NCI-H1105 (cell line): ENCODE results near the gene GRAMD1A.
"Not testable (repeated sequence)": the region's sequence is repeated elsewhere in the genome, so short reads cannot be mapped to it uniquely, and the experiment has no call there.

Experiments used
- DNase-seq: peaks from one replicate; lab custom pipeline; 2025; lab: John Stamatoyannopoulos, UW

The GRAMD1A gene

GRCh38 chr19:35038623-35039512, 38.7 kb downstream of the GRAMD1A start:
- no peak for DNase-seq

DNA sequence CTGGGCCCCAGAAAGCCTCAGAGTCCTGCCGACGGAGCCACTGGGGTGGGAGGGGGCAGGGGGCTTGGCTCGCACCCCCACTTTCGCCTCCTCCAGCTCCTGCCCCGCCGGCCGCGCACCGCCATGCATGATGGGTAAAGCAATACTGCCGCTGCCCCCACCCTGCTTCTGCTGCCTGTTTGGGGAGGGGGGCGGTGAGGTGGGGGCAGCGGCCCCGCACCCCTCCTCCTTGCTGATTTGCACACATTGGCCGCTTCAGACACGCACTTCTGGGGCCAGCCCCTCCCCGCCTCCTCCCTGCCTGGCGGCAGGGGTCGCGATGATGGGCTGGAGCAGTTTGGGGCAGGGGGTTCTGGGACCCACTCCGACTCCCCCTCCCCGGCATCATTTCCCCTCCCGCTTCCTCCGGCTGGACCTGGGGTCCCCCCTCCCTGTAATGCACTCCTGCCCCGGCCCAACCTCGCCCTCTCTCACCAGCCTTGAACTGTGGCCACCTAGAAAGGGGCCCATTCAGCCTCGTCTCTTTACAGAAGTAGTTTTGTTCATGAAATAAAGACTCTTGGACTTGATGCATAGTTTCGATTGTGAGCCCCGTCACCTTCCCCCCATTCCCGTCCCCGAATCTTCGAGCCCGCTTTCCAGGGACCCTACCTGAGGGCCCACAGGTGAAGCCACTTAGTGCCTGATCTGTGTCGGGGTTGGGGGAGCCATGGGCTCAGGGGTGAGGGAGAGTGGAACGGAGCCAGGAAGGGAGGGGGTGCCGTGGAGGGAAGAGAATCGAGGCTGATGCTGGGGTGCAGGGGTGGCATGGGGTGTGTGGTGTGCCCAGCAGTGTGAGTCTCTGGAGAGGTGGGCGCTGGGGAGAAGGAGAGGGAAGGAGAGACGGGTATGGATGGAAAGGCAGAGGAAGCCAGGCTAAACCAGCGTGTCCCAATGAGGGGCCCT, 40.0 kb downstream of the GRAMD1A start:
- DNase-seq: no peak

DNA sequence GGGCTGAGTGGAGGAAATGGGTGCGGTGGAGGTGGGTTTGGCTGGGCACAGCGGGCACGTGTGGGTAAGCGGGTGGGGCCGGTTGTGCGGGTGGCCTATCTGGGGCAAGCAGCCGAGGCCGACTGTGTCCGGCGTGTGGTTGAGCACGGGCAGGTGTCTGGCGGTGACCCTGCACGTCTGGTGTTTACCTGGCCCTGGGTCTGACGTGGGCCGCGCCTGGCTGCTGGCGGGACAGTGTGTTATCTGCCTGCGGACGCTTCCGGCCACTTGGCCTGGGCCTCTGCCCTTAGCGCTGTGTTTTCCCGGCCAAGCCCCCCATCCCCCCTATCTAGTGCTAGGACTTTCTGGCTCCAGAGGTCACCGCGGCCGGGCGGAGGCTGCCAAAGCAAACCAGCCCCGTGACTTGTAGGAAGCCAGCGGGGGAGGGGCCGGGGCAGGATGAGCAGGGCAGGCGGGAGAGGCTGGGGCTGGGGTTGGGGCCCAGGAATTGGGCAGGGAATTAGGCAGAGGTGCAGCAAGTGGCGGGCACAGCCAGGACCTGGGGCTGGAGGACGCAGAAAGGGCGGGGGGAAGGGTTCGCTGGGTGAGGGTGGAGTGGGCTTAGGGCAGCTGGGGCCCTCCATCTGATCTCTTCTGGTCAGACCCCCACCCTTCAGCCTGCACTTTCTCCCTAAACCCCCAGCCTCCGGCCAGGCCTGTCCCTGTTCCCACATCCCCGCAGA, 40.9 kb downstream of the GRAMD1A start:
- no peak for DNase-seq

DNA sequence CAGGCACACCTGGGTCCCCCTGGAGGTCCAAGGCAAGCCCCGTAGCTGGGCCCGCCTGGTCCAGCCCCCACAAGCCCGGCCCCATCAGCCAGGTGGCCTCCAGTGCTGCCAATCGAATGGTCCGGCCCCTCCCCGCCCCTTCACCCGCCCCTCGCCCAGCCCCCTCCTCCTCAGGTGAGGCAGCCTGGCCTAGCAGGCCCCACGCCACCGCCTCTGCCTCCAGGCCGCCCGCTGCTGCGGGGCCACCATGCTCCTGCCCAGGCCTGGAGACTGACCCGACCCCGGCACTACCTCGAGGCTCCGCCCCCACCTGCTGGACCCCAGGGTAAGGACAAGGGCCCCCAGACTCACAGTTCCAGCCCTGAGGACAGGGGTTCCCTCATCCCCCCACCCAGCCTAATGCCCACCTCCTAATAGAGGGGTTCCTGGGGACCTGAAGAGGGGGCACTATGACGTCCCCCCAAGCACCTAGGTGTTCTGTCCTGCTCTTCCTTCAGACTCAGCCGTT, 41.5 kb downstream of the GRAMD1A start, which contains the start of gene HPN:
Gene HPN, plus strand, starts transcription at position 174 of the 508 bp plus-strand sequence. CDS start 786 bp downstream, outside the sequence.
- no peak for DNase-seq

- no peak for DNase-seq
Measured at GRCh38 chr19:35042056-35042730, 42.1 kb downstream of the GRAMD1A start.

- no peak for DNase-seq
Measured at GRCh38 chr19:35042954-35043604, 43.0 kb downstream of the GRAMD1A start.

GRCh38 chr19:35043906-35044305, 43.8 kb downstream of the GRAMD1A start:
- no peak for DNase-seq

- peak; percentile 8 for DNase-seq
Measured at GRCh38 chr19:35044317-35045117, 44.4 kb downstream of the GRAMD1A start.

- DNase-seq: no peak
Measured at GRCh38 chr19:35045667-35046300, 45.7 kb downstream of the GRAMD1A start.

- DNase-seq: no peak
Measured at GRCh38 chr19:35046461-35046860, 46.3 kb downstream of the GRAMD1A start.

DNA sequence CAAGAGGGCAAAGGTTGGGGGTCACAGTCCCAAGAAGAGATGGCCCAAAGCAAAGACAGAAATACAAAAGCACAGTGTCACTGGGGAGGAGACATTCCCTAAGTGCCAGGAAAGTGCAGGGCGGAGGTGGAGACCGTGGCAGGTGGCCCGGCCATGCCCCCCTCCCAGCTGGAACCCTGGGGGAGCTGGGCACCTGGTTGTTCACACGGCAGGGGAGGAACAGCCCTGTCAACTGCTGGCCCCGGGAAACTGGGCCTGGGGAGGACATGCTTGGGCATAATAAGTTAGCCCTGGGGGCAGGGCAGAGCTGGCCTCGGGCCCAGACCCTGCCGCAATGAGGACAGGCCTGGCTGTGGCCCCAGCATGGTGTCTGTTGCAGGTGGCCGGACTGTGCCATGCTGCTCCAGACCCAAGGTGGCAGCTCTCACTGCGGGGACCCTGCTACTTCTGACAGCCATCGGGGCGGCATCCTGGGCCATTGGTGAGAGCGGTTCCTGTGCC, 48.8 kb downstream of the GRAMD1A start:
- DNase-seq: peak; percentile 49

GRCh38 chr19:35049456-35049855, 49.3 kb downstream of the GRAMD1A start:
- DNase-seq: no peak

- not testable (repeated sequence) for DNase-seq
Measured at GRCh38 chr19:35050662-35051061, 50.5 kb downstream of the GRAMD1A start.

GRCh38 chr19:35051268-35051667, 51.1 kb downstream of the GRAMD1A start:
- DNase-seq: not testable (repeated sequence)

- DNase-seq: no peak
Measured at GRCh38 chr19:35051796-35052195, 51.7 kb downstream of the GRAMD1A start.

DNA sequence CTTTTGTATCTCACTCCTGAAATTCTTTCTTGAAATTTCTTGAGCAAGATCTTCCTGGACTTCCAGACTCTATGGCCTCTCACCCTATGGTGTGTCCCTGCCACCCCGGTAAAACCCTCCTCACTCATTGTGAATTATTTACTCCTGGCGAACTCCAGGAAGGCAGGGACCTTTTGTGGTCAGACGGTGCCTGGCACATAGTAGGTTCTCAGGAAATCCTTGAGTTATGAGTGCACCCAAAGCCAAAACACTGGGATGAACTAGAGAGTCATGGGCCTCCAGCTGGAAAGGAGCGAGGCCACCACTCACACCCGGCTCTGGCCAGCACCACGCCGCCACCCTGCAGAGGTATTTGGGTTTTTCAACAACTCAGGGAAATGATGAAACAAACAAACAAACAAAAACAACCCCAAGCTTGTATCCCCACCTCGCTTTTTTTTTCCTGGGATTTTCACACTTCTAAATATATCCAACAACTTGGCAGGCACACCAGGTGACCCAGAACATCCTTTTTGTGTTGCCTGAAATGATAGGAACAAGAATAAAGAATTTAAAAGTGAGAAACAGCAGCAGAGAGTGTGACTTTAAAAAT, 52.6 kb downstream of the GRAMD1A start:
- DNase-seq: no peak

- DNase-seq: no peak
Measured at GRCh38 chr19:35053667-35054293, 53.7 kb downstream of the GRAMD1A start.

DNA sequence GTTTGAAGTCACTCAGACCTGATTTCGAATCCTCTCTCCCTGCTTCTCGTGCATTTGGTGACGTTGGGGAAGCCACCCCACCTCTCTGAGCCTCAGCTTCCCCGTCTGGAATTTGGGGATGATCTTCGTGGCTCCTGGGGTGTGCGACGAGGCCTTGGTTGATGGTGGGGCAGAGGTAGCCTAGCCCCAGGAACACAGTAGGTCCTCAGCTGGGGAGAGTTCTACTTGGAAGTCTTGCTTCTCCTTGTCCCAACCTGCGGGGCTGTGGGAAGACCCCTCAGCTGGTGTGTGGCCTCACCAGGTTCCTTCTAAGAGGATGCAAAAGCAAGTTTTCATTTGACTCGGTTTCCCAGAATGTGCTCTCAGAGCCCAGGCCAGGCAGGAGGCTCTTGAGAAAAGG, 54.5 kb downstream of the GRAMD1A start:
- DNase-seq: no peak
